ENCODE data around the gene DNAJB11.
"Not testable (repeated sequence)": the region's sequence is repeated elsewhere in the genome, so short reads cannot be mapped to it uniquely, and the experiment has no call there.

DNAJB11 gene

GRCh38 chr3:186536883-186537844, 33.4 kb upstream of the DNAJB11 start:
- H3K4me1 Mint-ChIP-seq (ENCODE audit: low read depth) = peaks cover 81% of the 10 kb centered on the region
- H3K27ac Mint-ChIP-seq = peak overlapping the region; percentile 84
- peaks cover 3% of the 10 kb centered on the region for H3K36me3 Mint-ChIP-seq
- H3K4me3 Mint-ChIP-seq = peak overlapping the region; percentile 45
- no peaks in the 10 kb centered on the region for H3K27me3 Mint-ChIP-seq
- no peaks in the 10 kb centered on the region for H3K9me3 Mint-ChIP-seq (ENCODE audit: low read depth)

GRCh38 chr3:186538779-186539178, 31.7 kb upstream of the DNAJB11 start:
- Mint-ChIP-seq H3K4me1 (ENCODE audit: low read depth) (peaks cover 67% of the 10 kb centered on the region), H3K9me3 (ENCODE audit: low read depth) (no peaks in the 10 kb centered on the region), H3K36me3 (peaks cover 2% of the 10 kb centered on the region), H3K4me3 (no peak overlapping the region), H3K27me3 (no peaks in the 10 kb centered on the region), H3K27ac (peak overlapping the region; percentile 24)

GRCh38 chr3:186540221-186540834, 30.2 kb upstream of the DNAJB11 start:
- Mint-ChIP-seq H3K36me3 (peaks cover 2% of the 10 kb centered on the region), H3K4me3 (peak overlapping the region; percentile 14), H3K9me3 (ENCODE audit: low read depth) (no peaks in the 10 kb centered on the region), H3K27ac (peak overlapping the region; percentile 5), H3K27me3 (no peaks in the 10 kb centered on the region), H3K4me1 (ENCODE audit: low read depth) (peaks cover 51% of the 10 kb centered on the region)

- no peaks in the 10 kb centered on the region for H3K27me3 Mint-ChIP-seq
- H3K4me1 Mint-ChIP-seq (ENCODE audit: low read depth) = peaks cover 46% of the 10 kb centered on the region
- no peaks in the 10 kb centered on the region for H3K9me3 Mint-ChIP-seq (ENCODE audit: low read depth)
- peak overlapping the region; percentile 5 for H3K27ac Mint-ChIP-seq
- peak overlapping the region; percentile 14 for H3K4me3 Mint-ChIP-seq
- peaks cover 2% of the 10 kb centered on the region for H3K36me3 Mint-ChIP-seq
These were observed 29.7 kb upstream of the DNAJB11 start for GRCh38 chr3:186540835-186541226.

- Mint-ChIP-seq H3K27ac (no peak within 1 kb of the TSS), H3K4me3 (no peak within 1 kb of the TSS), H3K4me1 (ENCODE audit: low read depth) (peaks cover 20% of the 10 kb centered on the region), H3K27me3 (no peaks in the 10 kb centered on the region), H3K36me3 (peaks cover 5% of the 10 kb centered on the region), H3K9me3 (ENCODE audit: low read depth) (no peaks in the 10 kb centered on the region)
These were observed 26.2 kb upstream of the DNAJB11 start, which contains the start of gene CRYGS for GRCh38 chr3:186544281-186544680. Gene CRYGS, minus strand, starts transcription at chr3:186544380. Its CDS starts 54 bp downstream, at chr3:186544326.

GRCh38 chr3:186549497-186549896, 21.0 kb upstream of the DNAJB11 start:
- H3K9me3 Mint-ChIP-seq (ENCODE audit: low read depth) = no peaks in the 10 kb centered on the region
- no peaks in the 10 kb centered on the region for H3K27me3 Mint-ChIP-seq
- H3K36me3 Mint-ChIP-seq = peaks cover 13% of the 10 kb centered on the region
- H3K4me3 Mint-ChIP-seq = no peak overlapping the region
- H3K4me1 Mint-ChIP-seq (ENCODE audit: low read depth) = no peaks in the 10 kb centered on the region
- no peak overlapping the region for H3K27ac Mint-ChIP-seq

- Mint-ChIP-seq H3K36me3 (peaks cover 15% of the 10 kb centered on the region), H3K27me3 (no peaks in the 10 kb centered on the region), H3K27ac (no peak overlapping the region), H3K9me3 (ENCODE audit: low read depth) (no peaks in the 10 kb centered on the region), H3K4me3 (no peak overlapping the region), H3K4me1 (ENCODE audit: low read depth) (no peaks in the 10 kb centered on the region)
These were observed 19.1 kb upstream of the DNAJB11 start for GRCh38 chr3:186551387-186551786.

GRCh38 chr3:186552408-186553031, 18.0 kb upstream of the DNAJB11 start:
- H3K36me3 Mint-ChIP-seq = peaks cover 18% of the 10 kb centered on the region
- no peaks in the 10 kb centered on the region for H3K27me3 Mint-ChIP-seq
- H3K4me1 Mint-ChIP-seq (ENCODE audit: low read depth) = no peaks in the 10 kb centered on the region
- no peak overlapping the region for H3K27ac Mint-ChIP-seq
- no peaks in the 10 kb centered on the region for H3K9me3 Mint-ChIP-seq (ENCODE audit: low read depth)
- no peak overlapping the region for H3K4me3 Mint-ChIP-seq

GRCh38 chr3:186564586-186564985, 5.9 kb upstream of the DNAJB11 start:
- no peaks in the 10 kb centered on the region for H3K27me3 Mint-ChIP-seq
- no peak overlapping the region for H3K27ac Mint-ChIP-seq
- peaks cover 74% of the 10 kb centered on the region for H3K4me1 Mint-ChIP-seq (ENCODE audit: low read depth)
- H3K4me3 Mint-ChIP-seq = peak overlapping the region; percentile 38
- H3K36me3 Mint-ChIP-seq = peaks cover 7% of the 10 kb centered on the region
- H3K9me3 Mint-ChIP-seq (ENCODE audit: low read depth) = no peaks in the 10 kb centered on the region

- Mint-ChIP-seq H3K9me3 (ENCODE audit: low read depth) (no peaks in the 10 kb centered on the region), H3K27ac (peak overlapping the region; percentile 88), H3K36me3 (peaks cover 5% of the 10 kb centered on the region), H3K4me3 (peak overlapping the region; percentile 94), H3K27me3 (no peaks in the 10 kb centered on the region), H3K4me1 (ENCODE audit: low read depth) (peaks cover 69% of the 10 kb centered on the region)
These were observed 3.8 kb upstream of the DNAJB11 start for GRCh38 chr3:186566772-186567071.

- Mint-ChIP-seq H3K4me1 (ENCODE audit: low read depth) (peaks cover 68% of the 10 kb centered on the region), H3K4me3 (peak within 1 kb of the TSS; percentile 94), H3K36me3 (peaks cover 2% of the 10 kb centered on the region), H3K27me3 (no peaks in the 10 kb centered on the region), H3K9me3 (ENCODE audit: low read depth) (no peaks in the 10 kb centered on the region), H3K27ac (peak within 1 kb of the TSS; percentile 96)
These were observed 3.2 kb upstream of the DNAJB11 start, which contains the start of gene TBCCD1 for GRCh38 chr3:186567072-186567921. Gene TBCCD1, minus strand, starts transcription at chr3:186567339. Its CDS starts 3,010 bp downstream, at chr3:186564329.

- Mint-ChIP-seq H3K27ac (peak overlapping the region; percentile 93), H3K4me3 (peak overlapping the region; percentile 98), H3K4me1 (ENCODE audit: low read depth) (peaks cover 62% of the 10 kb centered on the region)
- not testable (repeated sequence) for H3K36me3 Mint-ChIP-seq; H3K27me3 Mint-ChIP-seq; H3K9me3 Mint-ChIP-seq (ENCODE audit: low read depth)
These were observed 1.2 kb upstream of the DNAJB11 start for GRCh38 chr3:186569361-186569760.

GRCh38 chr3:186569779-186570095, 783 bp upstream of the DNAJB11 start:
- Mint-ChIP-seq H3K27me3 (no peaks in the 10 kb centered on the region), H3K9me3 (ENCODE audit: low read depth) (no peaks in the 10 kb centered on the region), H3K27ac (peak overlapping the region; percentile 93), H3K4me1 (ENCODE audit: low read depth) (peaks cover 62% of the 10 kb centered on the region), H3K36me3 (peaks cover 3% of the 10 kb centered on the region), H3K4me3 (peak overlapping the region; percentile 98)

- H3K4me1 Mint-ChIP-seq (ENCODE audit: low read depth) = peaks cover 59% of the 10 kb centered on the region
- peak overlapping the region; percentile 98 for H3K4me3 Mint-ChIP-seq
- H3K27me3 Mint-ChIP-seq = no peaks in the 10 kb centered on the region
- no peaks in the 10 kb centered on the region for H3K9me3 Mint-ChIP-seq (ENCODE audit: low read depth)
- peak overlapping the region; percentile 93 for H3K27ac Mint-ChIP-seq
- H3K36me3 Mint-ChIP-seq = peaks cover 6% of the 10 kb centered on the region
These were observed 572 bp downstream of the DNAJB11 start for GRCh38 chr3:186570941-186571643.
